C4-2B (cell line): ENCODE results near the gene SLC40A1.

Experiments used
- H3K27ac ChIP-seq: fragments of 450-650 bp; 2 replicates; pipeline ENCODE4 v1.5.1; 2017
- ZFX ChIP-seq: fragments of 450-650 bp; IDR thresholded peaks from 2 replicates; pipeline ENCODE4 v1.6.1; 2017
- TF ChIP-seq, protein P1 (sequence below): fragments of 450-650 bp; conservative IDR thresholded peaks from 2 replicates; pipeline ENCODE4 v1.5.1; 2017; ENCODE audit warnings: mild to moderate bottlenecking

Gene SLC40A1

DNA sequence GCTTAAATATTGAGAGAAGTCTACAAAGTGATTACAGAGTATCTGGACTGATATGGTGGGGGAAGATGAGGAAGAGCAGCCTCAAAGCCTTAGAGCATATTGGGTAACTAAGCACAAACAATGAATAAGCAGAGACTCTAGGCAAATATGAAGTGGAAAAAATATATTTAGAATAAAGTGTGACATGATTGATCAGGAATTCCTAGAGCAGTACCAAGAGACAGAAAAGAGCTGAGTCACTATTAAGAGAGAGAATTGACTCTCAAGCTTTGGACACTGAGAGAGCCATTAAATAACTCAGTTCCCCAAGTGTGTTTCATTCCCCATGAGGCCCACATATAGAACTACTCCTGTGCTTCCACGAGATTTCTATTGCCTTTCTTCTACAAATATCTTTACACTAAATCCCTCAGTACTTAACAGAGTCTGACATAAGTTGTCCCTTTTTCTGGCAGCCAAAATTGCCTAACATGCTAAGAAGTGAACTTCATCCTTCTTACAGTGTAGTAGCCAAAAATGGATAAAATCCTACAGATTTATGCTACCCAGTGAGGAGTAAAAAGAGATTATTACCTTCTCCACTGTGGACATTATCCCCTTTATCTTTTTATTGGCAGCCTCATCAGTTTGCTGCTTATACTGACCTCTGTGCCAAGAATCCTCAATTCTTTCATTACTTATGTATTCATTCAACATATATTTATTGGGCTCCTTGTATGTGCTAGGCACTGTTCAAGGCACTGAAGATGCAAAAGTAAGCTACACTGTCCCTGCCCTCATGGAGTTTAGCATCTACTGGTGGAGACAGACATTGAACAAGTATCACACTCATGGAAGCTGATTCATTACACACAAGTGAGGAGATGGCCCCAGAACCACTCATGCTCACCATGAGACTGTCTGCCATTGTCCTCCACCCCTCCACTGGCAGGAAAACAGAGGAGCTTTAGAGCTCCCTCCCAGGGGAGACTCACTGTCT, 45.4 kb downstream of the SLC40A1 start:
- TF ChIP-seq ZFX = no peak
- TF ChIP-seq, protein P1, sequence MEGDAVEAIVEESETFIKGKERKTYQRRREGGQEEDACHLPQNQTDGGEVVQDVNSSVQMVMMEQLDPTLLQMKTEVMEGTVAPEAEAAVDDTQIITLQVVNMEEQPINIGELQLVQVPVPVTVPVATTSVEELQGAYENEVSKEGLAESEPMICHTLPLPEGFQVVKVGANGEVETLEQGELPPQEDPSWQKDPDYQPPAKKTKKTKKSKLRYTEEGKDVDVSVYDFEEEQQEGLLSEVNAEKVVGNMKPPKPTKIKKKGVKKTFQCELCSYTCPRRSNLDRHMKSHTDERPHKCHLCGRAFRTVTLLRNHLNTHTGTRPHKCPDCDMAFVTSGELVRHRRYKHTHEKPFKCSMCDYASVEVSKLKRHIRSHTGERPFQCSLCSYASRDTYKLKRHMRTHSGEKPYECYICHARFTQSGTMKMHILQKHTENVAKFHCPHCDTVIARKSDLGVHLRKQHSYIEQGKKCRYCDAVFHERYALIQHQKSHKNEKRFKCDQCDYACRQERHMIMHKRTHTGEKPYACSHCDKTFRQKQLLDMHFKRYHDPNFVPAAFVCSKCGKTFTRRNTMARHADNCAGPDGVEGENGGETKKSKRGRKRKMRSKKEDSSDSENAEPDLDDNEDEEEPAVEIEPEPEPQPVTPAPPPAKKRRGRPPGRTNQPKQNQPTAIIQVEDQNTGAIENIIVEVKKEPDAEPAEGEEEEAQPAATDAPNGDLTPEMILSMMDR = no peak
- no peak overlapping the region for H3K27ac ChIP-seq

DNA sequence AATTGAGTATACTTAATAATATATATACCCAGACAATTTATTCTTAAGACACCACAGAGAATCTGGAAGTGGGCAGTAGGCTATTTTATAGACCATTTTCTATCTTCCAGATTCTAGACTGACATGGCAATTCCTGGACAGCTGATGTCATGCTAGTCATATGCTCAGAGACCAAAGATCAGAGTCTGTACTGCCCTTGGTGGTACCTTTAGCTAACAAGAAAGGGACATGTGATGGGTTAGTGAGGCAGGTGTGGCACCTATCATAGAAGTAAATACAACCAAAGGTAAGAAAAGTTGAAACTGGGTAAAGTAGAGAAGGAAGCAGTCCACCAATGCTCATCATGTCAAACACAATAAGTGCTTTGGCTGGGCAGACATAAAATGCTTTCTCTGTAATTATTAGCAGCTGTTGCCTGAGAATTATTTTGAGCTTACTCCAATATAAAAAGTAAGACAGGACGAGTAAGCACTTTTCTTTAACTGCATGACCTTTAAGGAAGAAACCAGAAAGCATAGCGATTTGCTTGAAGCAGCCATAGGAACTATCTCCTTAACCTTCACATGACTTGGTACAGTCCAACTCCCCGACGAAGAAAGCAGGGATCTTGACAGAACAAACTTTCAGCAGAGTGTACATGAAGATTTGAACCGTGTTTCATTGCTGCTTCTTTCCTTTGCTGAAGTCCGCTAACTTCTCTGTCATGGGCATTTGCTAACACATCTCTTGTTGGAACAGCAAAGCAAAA, 47.1 kb downstream of the SLC40A1 start:
- H3K27ac ChIP-seq = no peak overlapping the region
- TF ChIP-seq ZFX = no peak
- TF ChIP-seq, protein P1 = no peak

DNA sequence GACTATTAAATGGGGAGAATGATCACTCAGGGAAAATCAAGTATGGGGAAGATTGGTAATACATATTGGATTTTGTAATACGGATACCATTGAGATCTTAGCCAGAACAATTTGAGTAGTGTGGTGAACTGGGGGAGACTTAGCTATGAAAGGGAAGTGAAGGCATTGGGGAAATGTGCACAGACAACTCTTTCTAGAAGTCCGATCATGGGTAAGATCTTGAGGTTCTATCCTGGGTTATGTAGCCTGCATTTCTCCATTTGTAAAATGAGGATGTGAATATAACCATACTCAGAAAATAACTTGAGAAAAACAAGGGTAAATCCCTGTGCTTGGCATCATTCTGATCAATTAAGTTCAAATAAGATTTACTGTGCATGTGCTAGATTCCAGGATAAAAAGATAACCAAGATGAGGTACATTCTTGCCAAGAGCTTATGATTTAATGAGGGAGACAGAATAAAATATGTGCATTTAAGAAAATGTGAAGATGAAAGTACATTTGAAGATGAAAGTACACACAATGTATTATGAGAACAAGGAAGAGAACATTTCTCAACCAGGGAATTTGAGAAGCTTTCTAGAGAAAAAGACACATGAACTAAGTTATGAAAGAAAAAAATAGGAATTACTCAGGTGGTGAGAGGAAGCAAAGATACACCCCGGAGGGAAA, 49.5 kb downstream of the SLC40A1 start:
- H3K27ac ChIP-seq = no peak overlapping the region
- no peak for TF ChIP-seq ZFX
- TF ChIP-seq, protein P1 = no peak

DNA sequence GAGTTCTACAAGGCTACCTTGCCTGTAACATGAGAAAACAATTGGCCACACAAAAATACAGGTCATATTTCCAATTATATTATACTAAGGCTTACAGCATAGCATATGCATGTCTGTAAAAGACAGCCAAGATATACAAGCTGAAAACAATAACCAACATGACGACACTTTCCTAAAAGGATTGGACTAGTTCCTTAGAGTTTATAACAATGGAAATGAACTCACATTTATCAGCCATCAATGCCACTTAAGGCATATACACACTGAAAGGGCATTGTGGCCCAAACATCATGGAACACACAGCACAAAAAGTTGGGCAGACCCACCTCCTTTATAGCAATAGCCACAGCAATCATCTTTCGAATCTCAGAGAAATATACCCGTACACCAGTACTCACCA, 52.0 kb downstream of the SLC40A1 start:
- TF ChIP-seq ZFX = no peak
- TF ChIP-seq, protein P1 = no peak
- no peak overlapping the region for H3K27ac ChIP-seq

DNA sequence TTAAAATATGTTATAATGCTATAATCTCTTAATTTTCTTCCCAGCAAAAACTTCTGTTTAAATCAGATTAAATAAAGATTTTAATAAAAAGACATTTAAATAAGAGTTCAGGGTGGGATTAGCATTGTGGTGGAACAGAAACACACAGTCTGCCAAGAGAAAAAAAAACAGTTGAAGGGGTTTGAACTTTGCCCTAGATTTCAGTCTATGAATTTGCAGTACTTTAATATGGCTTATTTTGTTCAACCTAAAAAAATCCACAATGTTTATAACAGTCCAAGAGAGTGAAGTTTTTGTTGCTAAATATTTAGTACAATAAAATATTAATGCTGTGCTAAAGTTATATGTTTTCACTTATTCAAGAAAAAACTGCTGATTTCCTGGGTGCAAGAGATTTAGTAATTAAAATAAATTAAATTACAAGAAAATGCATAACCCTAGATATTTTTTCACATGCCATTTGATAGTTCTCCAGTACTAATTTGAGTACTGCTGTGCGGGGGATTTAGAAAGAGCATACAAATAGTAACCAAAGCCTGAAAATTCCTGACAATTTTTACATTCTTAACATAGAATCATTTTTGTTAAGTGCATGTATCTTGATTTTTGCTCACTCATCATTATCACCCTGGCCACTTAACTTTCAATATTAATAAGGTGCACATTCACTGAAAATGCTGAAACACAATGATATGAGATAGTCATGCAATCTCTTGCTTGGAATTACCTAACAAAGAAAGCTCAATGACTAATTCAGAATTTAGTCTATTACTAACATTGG, 52.6 kb downstream of the SLC40A1 start:
- no peak overlapping the region for H3K27ac ChIP-seq
- no peak for TF ChIP-seq ZFX
- TF ChIP-seq, protein P1 = no peak

DNA sequence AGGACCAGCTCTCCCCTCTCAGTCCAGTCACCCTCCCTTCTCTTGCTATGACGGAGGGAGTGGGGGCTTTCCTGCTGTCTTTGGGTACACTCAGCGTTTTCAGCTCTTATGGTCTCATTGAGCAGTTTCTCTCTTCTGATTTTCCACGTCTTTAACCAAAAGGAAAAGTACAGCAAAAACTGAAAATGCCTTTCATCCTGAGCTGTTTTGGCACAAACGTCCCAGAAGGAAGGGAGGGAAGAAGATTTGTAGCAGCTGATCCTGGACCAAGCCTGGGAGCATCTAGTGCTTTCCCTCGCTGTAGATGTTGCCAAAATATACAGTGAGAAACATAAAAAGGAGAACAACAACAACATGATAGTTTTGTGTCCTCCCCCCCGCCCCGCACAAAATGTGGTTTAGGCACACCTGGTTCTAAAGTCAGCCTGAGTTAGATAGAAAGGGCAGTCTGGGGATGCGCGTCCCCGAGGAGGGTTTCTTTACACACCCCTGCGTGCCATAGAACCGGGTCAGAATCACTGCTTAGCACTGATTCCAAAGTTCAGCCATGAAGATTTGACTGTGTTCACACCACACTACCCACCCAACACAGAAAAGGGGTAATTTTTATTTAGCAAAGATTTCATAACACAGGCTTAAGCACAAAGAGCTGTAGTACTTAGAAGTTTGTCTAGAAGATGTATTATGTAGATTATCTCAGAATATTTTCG, 53.4 kb downstream of the SLC40A1 start:
- TF ChIP-seq ZFX = no peak
- TF ChIP-seq, protein P1 = no peak
- no peak overlapping the region for H3K27ac ChIP-seq
